Stimulated activated CD4-positive, alpha-beta T cell treated with anti-CD3 and anti-CD28 coated beads, TNF-alpha, amount 100 ng/mL, for 24 hours (primary cell): ENCODE data around the gene PKHD1.

Experiments
- DNase-seq, 3 experiments: peaks; one replicate each; pipeline ENCODE4 v3.0.0-alpha.2; 2020; ENCODE audit warnings: low read depth in 3 of 3

The PKHD1 gene

DNA sequence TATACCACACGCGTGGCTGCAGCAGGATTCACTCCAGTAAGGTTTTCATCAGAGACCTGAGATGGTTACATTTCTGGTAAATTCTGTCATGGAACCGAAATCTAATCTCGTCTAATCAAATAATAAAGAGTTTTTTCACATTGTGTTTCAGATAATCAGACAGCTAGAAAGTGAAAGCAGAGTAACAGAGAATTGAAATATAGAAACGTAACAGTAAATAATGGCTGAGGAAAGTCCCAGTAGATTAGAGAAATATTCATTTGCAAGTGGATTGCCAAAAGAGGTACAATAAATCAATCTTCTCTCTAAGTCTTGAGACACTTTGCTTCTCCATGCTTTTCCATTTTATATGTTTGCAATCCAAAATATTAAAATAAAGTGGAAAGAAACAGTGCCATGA is 42.4 kb downstream of the PKHD1 start:
- DNase-seq, result no peak

DNA sequence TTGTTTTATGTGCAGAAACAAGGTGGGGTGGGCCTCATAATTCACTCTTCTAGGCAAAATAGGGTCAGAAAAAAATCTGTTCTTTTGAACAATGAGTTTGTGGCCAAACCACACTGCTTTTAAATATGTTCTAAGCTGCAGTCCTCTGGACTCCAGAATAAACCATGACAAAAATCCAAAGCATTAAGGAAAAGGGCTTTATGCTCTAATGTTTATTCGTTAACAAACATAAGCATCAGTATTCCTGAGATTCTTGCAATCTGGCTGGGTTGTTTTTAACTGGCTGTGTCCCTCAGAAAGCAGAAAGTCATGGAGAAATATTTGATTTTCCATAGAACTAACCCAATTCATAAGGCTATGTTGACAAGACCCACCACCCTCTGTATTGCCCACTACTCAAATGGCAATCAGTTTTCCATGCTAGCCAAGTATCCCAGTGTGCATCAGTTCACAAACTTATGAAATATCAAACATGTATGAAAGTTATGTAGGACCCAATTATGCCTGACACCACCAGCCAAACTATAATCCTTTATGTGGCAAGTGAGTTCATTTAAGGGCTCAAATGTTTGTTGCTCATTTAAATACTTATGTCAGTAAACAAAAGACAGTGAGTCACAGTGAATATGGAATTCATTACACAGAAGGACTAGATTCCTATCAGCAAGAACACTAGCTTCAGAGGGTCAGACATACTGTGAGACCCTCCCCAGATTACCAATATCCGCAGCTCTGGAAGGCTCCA is 45.1 kb downstream of the PKHD1 start:
- DNase-seq, result no peak

DNA sequence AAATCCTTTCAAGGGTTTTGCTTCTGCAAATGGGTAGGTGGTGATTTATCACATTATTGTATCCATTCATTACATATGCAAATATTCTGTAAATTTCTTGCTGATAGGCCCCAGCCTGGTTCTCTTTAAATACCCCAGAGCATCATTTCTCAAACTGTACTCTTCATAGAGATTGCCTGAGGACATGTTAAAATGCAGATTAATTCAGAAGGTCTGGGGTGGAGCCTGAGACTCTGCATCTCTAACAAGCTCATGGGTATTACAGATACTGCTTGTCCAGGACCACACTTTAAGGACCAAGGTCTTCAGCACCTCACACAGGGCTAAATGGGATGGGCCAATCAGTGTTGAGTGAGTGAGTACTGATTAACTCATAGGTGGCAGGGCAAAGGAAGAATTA is 46.3 kb downstream of the PKHD1 start:
- DNase-seq, result no peak

DNA sequence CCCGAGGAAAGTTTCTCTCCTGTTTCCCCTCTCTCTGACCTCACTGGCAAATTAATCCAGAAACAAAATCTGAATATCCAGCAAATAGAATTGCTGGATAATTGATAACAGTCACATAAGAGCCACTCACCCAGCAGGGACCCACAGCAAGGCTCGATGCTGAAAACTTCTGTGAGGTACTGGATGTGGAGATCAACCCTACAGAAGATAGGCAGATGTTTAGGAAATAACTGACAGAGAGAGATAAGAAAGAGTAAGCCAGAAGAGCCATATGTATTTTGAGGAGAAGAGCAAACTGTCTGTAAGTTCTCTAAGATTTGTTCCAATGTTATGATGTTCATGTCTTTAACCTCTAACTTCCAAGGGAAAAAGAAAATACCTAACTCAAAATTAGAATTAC is 59.7 kb downstream of the PKHD1 start:
- DNase-seq, result no peak

DNA sequence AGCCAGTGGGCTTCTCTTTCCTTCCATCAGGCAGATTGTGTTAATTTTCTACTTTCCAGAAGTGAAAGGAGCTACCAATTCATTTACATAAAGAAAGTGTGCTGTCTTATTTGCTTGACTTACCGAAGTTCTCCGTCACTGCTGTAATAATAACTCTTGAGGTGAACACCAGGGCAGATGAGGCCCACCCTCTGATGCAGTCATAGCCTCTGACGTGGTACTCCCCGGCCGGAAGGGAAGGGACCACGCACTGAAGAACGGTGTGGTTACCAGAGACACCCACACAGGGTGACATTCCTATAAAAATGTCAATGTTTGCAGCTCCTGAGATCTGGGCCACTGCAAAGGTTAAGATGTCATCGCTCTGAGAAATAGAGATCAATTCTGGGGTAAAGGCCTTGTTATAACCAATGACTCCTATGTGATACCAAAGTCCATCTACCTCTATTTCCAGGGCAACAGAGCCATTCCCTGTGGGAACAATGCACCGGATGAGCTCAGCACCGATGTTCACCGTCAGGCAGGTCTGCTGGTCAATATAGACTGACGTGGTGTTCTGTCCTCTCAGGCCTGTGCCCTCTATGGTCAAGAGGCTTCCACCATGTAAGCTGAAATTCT is 62.9 kb downstream of the PKHD1 start:
- no peak for DNase-seq

DNA sequence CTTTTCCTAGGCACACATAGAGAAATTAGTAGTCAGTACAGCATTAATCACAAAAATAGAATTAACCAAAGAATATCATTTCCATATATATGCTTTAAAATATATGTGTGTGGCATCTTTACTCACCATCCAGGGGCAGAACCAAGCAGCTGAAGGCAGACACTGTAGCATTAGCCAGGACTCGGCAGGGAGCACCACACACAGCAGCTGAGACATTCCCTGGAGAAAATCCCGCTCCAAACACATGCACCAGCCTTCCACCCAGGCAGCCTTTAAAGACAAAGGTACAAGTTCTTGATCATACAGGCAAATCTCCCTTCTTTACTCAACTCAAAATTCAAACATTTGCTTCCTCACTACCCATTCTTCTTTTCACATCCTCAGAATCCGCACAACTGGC is 64.7 kb downstream of the PKHD1 start:
- no peak for DNase-seq

DNA sequence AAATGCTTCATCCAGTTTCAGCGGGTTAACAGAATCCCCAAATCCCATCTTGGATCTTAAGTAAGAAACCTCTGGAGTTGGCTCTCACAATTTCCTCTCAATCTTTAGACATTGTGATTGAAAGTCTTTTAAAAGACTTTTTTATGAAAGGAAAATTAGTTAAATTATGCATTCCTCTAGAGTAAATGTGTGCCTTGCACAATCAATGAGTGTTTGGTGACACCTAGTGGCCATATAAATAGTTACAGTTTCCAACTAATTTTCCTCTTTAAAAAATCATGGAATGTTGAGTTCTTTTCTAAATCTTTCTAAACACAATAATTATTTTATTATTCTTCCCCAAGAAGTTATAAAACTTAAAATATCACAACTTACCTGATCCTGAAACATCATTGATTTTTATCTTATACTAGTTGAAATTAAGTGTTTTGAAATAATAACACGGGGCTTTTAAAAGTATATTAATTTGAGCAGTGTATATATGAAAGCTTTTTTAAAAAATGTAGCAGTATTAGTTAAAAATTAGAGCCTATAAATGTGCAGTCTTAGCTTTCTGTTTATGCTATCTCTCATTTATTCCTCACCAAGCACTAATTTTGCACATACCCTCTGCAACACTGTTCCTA is 66.4 kb downstream of the PKHD1 start:
- DNase-seq, result no peak

DNA sequence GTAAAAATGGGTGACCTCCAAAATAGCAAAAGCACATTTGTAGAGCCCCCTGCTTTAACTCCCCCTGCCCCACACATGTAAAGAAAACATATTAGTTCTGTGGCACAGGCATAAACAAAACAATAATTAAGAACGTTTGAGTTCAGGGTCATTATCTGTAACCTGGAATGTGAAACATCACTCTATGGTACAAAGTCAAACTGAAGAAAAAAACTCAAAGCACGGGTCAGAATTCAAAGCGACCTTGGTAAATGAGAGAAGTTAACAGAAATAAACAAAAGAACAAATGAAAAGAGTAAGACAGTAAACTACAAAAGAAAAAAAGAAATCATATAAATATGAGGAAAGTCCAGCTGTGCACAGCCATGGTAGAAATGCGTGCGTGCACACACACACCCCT is 67.5 kb downstream of the PKHD1 start:
- DNase-seq, result no peak

DNA sequence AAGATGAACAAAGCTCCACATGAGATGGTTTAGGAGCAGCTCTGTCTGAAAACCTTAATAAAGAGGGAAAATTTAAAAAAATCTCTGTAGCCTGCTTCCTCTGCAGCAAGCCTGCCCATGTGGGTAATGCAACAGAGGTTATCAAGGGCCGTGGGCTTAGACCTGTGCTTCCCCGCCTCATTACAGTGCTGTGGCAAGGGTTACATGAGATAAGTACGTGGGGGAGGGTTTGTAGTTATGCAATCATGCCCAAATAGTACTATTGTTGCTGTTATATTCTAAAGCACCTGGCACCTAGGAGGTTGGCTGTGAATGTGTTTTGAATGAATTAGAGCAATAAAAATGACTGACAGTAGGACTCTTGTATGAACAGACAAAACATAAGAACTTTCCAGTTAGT is 68.3 kb downstream of the PKHD1 start:
- no peak for DNase-seq

DNA sequence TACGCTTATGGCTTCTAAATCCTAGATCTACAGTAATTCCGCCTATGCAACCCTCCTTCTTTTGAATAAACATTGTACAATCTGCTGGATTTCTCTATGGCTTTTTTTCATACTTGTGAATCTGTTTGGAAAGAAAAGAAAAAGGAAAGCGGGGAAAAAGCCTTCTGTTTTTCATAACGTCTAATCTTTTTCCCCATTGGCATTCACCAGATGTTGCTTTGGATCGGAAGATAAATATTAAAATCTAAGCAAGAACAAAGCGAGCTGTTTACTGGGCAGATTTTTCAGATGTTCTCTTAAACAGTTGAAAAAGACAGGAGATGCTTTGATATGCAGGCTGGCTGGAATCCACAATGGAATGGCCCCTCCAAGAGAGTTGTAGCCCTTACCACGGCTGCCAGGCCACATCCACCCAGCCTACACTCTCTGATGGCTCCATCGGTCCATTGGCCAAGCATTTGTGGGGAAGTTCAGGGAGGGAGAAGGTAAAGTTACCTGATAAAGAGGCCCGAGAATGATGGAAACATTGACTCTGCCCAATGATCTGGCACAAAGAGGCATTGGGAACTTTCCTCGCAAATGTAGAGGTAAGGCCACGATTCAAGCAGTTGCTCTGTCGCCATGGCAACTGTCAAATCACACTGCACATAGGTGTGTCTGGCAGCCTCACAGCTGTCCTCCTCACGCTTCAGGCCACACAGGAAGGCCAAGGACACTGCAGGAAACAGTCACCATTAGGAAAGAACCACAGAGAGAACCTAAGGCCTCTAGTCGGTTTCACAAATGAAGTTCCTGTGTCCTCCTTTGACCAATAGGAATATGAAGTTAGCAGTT is 70.3 kb downstream of the PKHD1 start:
- no peak for DNase-seq

DNA sequence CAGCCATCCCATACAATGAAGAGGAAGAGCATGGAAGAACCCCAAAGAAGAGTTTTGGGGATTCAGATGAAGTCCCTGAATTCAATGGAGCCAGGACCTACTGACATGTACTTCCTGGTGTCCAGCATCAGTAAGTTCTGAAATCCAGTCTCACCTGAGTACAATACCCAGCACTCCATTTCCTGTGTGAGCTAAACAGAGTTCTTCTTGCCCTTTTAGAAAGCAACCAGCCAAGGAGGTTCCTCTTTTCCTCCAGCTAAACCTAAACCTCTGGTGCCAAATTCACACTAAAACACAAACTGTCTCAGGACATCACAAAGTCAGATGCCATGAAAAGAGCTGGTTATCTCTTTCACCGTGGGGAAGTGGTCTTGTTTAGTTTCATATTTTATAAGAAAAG is 71.5 kb downstream of the PKHD1 start:
- no peak for DNase-seq

DNA sequence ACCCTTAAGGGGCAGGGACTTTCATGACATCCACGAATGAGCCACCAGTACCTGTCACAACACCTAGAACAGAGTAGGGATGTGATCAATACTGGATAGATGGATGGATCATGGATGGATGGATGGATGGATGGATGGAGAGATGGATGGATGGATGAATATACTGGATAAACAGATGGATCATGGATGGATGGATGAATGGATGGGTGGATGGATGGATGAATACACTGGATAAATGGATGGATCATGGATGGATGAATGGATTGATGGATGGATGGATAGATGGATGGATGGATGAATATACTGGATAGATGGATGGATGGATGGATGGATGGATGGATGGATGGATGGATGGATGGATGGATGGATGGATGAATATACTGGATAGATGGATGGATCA is 73.0 kb downstream of the PKHD1 start:
- DNase-seq, result no peak

DNA sequence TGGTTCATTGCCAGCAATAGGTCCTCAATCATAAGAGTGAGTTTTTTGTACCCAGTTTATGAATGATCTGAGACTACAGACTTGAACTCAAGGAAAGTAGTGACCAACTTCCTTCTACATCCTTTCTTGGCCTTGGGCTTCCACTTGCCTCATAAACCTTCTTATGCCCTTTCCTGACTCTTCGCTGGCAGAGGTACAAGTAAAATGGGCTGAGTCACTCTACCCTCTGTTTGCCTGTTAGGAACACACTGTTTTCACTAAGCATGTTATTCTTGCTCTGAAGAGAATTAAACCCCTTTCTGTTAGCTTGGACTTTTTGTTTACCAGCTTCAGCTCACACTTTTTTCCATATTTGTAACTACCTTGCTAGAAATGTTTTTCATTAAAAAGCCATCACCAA is 74.4 kb downstream of the PKHD1 start:
- DNase-seq, result no peak

DNA sequence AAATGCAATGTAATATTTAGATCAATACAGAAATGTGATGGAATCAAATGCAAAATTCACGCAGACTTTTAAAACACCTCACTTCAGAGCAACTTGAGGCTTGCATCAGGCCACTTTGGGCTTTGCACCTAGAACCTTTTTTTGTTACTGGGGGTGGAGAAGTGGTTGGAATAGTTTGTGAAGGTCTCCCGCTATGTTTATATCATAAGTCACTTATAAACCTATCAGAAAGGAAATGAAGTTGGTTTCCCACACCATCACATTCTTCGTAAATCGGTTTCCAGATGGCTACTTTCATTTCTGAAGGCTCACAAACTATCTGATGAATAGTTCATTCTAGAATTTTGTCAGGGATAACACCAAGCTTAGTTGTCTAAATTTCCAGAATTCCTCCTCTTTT is 74.8 kb downstream of the PKHD1 start:
- DNase-seq, result no peak

DNA sequence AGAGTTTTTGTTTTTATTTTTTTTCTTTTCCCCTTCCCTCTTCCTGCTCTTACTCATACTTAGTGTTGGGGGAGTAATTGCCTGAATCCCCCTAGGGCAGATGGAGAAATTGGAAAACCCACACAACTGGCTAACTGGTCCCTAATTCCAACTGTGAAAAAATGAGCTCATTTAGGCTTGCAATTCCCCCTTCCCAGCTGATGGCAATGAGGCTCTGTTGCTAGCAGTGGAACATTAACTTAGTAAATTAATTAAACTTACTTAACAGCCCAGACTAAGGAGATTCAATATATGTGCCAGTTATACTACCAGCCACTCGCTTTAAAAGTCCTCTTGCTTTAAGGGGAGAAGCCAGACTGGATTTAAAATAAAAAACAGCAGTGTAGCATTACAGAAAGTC is 76.6 kb downstream of the PKHD1 start:
- no peak for DNase-seq

DNA sequence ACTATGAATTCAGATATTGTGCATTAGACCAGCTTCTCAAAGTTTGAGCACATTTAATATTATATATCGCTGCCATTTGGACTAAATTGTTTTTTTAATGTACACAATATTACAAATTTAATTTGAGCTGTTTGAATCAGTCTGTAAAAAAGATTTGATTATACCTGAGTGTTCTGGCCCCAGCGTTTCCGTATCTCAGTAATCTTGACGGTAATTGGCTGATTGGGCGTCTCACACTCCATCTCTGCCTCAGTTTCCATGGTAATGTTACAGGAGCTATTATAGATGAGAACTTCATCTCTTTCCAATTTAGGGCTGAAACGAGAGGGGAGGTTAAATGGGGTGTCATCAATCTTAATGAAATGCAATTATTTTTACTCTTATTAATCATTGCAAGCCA is 77.3 kb downstream of the PKHD1 start:
- no peak for DNase-seq

DNA sequence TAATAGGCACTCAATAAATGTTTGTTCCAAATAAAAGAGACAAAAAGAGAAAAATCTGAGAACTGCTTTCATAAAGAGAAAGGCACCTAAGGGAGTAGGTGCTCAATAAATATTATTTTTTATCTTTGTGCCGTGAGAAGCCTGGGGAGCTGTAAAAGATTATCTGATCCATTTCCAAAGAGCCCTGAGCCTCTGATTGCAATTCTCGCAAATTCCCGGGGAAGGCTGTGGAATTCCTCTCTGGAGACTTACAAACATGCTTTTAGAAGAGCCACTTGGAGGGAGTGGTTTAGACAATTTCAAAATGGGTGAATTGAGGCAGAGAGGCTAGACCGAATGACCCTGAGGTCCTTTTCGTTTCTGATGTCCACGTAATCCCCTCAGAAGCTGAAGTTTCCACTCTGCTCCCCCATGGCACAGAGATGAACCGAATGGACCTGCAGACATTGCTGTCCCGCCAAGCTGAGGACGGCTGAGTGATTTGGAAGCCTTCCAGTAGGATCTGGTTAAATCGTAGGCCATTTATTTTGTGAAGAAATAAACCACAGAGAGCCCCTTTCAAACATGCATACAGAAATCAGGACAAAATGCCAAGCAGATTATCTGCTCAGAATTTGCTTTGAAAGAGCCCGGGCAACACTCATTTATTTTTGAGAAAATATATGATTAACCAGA is 77.8 kb downstream of the PKHD1 start:
- DNase-seq, result no peak

DNA sequence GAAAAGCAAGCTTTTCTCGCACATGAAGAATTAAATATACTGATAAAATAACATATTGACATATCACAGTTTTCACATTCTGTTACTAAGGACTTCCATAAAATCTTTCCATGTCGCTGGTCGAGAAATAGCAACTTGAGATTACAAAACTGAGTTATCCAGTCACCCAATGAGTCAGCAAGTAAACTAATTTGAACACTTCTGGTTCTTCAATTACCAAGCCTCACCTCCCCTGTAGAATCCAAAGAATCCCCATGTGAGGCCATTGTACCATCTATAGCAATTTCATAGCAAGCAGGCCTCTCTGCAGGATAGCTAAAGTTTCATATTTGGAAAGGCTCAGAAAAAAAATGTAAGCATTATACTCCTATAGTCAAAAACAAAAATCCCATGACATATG is 87.3 kb downstream of the PKHD1 start:
- DNase-seq, result no peak

DNA sequence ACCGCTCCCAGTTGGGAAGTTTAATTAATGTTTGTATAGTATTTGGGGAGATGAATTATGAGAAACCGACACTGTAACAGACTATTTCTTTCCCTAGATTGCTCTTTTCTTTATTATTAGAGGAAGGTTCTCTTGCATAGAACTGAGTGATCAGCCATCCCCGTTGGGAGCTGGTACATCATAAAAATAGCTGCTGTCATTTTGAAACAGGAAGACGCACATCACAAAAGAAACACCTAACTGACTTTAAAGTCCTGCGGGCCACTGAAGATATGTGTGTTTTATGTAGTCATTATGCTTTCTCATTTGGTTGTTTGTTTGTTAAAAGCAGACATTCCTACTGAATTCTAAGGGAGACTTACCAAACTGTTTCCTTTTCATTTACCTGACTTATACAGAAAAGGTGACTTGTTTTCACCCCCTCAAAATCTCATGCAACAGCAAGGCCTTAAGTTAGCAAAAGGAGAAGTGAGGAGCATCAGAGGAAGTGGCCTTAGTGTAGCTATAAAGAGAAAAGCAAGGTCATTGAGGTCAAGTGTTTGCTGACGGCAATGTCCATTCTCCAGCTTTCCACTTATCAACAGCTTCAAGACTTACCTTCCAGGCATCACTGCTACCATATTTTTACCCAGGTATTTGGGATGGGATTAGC is 91.0 kb downstream of the PKHD1 start:
- DNase-seq, result no peak

DNA sequence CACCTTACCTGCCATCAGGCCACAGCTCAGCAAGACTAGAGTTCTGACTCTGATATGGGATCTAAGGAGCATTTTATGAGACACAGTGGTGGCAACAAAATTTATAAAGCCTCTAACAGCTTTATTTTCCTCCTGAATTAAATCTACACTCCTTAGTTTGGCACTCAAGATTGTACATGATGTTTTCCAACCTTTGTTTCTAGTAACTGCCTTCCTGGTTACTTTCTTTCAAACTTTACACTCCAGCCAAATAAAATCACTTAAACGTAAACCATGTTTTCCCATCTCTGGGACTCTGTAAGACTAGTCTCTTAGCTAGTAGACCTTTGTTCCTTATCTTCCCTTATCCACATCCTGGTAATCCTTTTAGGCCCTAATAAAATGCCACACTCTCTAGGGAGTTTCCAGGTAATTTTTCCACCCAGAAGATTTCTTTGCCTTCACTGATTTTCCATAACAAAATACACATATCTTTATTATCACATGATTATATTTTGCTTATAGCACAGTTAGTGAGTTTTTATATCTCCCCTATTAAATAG is 92.1 kb downstream of the PKHD1 start:
- DNase-seq, result no peak

DNA sequence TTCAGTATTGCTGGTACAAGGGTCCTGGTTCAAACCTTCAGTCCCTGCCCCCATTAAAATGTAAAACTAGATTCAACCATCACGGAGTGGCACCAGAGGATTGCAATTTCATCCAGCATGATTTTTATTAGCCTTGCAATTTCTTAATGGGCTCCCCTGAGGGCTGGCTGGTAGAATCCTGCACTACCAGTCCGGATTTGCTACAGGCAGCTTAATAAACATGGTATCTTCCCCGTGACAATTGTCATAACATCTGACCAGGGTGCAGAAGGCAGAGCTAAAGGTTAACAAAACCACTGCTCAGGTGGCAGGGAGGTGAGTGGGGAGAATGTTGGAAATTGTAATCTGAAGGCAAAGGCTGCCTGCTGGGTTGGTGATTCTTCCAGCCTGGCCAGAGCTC is 94.5 kb downstream of the PKHD1 start:
- DNase-seq, result no peak
